HG03280 (cell line): Measurements from ENCODE around the gene C1orf122.

Experiments used
- ATAC-seq: cut with Tn5 transposase; IDR thresholded peaks from one replicate; pipeline ENCODE4 v1.9.1; 2021; ENCODE audit warnings: mild to moderate bottlenecking, moderate library complexity; ENCODE audit not compliant: unreplicated experiment

Gene C1orf122

GRCh38 chr1:37844536-37844935 is 36.9 kb downstream of the C1orf122 start:
- no peak for ATAC-seq

GRCh38 chr1:37845049-37845646 is 37.6 kb downstream of the C1orf122 start:
- no peak for ATAC-seq

GRCh38 chr1:37845786-37846185 is 38.2 kb downstream of the C1orf122 start:
- no peak for ATAC-seq

- ATAC-seq = no peak
These were observed 39.2 kb downstream of the C1orf122 start for GRCh38 chr1:37846647-37847339.

- no peak for ATAC-seq
These were observed 41.9 kb downstream of the C1orf122 start for GRCh38 chr1:37849480-37849879.

GRCh38 chr1:37850352-37850955 is 42.9 kb downstream of the C1orf122 start:
- ATAC-seq = no peak

- no peak for ATAC-seq
These were observed 43.7 kb downstream of the C1orf122 start for GRCh38 chr1:37851262-37851661.

- no peak for ATAC-seq
These were observed 44.2 kb downstream of the C1orf122 start for GRCh38 chr1:37851782-37852210.

GRCh38 chr1:37853157-37853556 is 45.6 kb downstream of the C1orf122 start:
- no peak for ATAC-seq

GRCh38 chr1:37854406-37854805 is 46.8 kb downstream of the C1orf122 start:
- ATAC-seq = no peak
